Measurements from ENCODE around the gene HHATL. TPM values are rescaled to one million over a fixed set of nuclear protein-coding genes. Genes with fewer than 3 reads are reported as not detected.

Gene HHATL
- total RNA-seq, 3 donors from 2014 or later (not counting 1 experiment from before 2014, with no cell fraction given) = not detected

DNA sequence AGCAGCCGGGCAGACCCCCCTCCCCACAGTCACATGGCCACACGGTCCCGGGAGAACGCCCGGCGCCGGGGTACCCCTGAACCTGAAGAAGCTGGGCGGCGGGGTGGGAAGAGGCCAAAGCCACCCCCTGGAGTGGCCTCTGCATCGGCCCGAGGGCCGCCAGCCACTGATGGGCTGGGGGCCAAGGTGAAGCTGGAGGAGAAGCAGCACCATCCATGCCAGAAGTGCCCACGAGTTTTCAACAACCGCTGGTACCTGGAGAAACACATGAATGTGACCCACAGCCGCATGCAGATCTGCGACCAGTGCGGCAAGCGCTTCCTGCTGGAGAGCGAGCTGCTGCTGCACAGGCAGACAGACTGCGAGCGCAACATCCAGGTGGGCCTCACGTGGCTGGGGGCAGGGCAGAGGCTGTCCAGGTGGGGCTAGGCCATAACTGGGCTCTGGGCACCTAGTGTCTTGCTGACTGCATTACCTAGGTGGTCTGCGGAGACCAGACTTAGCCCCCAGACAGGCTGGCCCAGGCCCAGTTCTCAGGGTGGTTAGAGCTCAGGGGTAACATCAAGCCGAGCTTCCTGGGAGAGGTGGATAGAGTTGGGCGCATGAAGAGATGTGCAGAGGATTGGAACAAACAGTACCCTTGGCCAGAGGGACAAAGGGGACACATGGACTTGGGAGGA is 43.0 kb downstream of the HHATL start:
- no peaks in the 10 kb centered on the region for H3K36me3 Mint-ChIP-seq
- ATAC-seq (no peak), DNase-seq (no peak)
- Histone ChIP-seq H3K4me1 (ENCODE audit: control insufficient read depth, insufficient read depth, low read length) (peaks cover 9% of the 10 kb centered on the region), H3K27me3 (ENCODE audit: control insufficient read depth, insufficient read depth, low read length) (no peaks in the 10 kb centered on the region), H3K36me3 (ENCODE audit: control insufficient read depth, insufficient read depth, low read length) (no peaks in the 10 kb centered on the region), H3K27ac (ENCODE audit: low read length) (no peak overlapping the region), H3K9me3 (ENCODE audit: control insufficient read depth, insufficient read depth, low read length) (no peaks in the 10 kb centered on the region), H3K4me3 (ENCODE audit: low read length) (no peak overlapping the region)
- no peak overlapping the region for H3K27ac Mint-ChIP-seq
- no peak overlapping the region for H3K4me3 Mint-ChIP-seq
- TF ChIP-seq, protein P1, sequence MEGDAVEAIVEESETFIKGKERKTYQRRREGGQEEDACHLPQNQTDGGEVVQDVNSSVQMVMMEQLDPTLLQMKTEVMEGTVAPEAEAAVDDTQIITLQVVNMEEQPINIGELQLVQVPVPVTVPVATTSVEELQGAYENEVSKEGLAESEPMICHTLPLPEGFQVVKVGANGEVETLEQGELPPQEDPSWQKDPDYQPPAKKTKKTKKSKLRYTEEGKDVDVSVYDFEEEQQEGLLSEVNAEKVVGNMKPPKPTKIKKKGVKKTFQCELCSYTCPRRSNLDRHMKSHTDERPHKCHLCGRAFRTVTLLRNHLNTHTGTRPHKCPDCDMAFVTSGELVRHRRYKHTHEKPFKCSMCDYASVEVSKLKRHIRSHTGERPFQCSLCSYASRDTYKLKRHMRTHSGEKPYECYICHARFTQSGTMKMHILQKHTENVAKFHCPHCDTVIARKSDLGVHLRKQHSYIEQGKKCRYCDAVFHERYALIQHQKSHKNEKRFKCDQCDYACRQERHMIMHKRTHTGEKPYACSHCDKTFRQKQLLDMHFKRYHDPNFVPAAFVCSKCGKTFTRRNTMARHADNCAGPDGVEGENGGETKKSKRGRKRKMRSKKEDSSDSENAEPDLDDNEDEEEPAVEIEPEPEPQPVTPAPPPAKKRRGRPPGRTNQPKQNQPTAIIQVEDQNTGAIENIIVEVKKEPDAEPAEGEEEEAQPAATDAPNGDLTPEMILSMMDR (IDR thresholded peaks at IDR 0.05) = no peak
- intact Hi-C loops (cut with micrococcal nuclease) = no loop called here
- no peaks in the 10 kb centered on the region for H3K27me3 Mint-ChIP-seq (ENCODE audit: low read depth in 2 of 2)
- no peaks in the 10 kb centered on the region for H3K9me3 Mint-ChIP-seq
- peaks cover 0 to 21% of the 10 kb centered on the region in 2 donors for H3K4me1 Mint-ChIP-seq
- WGBS (ENCODE audit: insufficient coverage) = 93% methylated on average over 24 of the region's 25 CpGs

DNA sequence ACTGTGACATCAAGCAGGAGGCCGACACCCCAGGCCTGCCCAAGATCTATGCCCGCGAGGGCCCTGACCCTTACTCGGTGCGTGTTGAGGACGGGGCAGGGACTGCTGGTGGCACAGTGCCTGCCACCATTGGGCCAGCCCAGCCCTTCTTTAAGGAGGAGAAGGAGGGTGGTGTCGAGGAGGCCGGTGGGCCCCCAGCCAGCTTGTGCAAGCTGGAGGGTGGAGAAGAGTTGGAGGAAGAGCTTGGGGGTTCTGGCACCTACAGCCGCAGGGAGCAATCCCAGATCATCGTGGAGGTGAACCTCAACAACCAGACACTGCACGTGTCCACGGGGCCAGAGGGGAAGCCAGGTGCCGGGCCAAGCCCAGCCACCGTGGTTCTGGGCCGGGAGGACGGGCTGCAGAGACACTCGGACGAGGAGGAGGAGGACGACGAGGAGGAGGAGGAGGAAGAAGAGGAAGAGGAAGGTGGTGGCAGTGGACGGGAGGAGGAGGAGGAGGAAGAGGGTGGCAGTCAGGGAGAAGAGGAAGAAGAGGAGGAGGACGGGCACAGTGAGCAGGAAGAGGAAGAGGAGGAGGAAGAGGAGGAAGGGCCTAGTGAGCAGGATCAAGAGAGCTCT is 43.7 kb downstream of the HHATL start:
- Mint-ChIP-seq H3K36me3 (no peaks in the 10 kb centered on the region), H3K9me3 (no peaks in the 10 kb centered on the region), H3K27ac (no peak overlapping the region), H3K4me1 (peaks cover 0 to 22% of the 10 kb centered on the region in 2 donors), H3K27me3 (ENCODE audit: low read depth in 2 of 2) (no peaks in the 10 kb centered on the region), H3K4me3 (no peak overlapping the region)
- no peak overlapping the region for H3K27ac ChIP-seq (ENCODE audit: low read length)
- no peak for ATAC-seq
- WGBS (ENCODE audit: insufficient coverage) = 87% methylated on average over 22 of the region's 22 CpGs
- no peak overlapping the region for H3K4me3 ChIP-seq (ENCODE audit: low read length)
- no peaks in the 10 kb centered on the region for H3K36me3 ChIP-seq (ENCODE audit: control insufficient read depth, insufficient read depth, low read length)
- intact Hi-C loops (cut with micrococcal nuclease) = no loop called here
- no peak for DNase-seq
- peaks cover 11% of the 10 kb centered on the region for H3K4me1 ChIP-seq (ENCODE audit: control insufficient read depth, insufficient read depth, low read length)
- no peaks in the 10 kb centered on the region for H3K27me3 ChIP-seq (ENCODE audit: control insufficient read depth, insufficient read depth, low read length)
- no peaks in the 10 kb centered on the region for H3K9me3 ChIP-seq (ENCODE audit: control insufficient read depth, insufficient read depth, low read length)
- TF ChIP-seq, protein P1 (IDR thresholded peaks at IDR 0.05) = no peak

GRCh38 chr3:42658091-42658770 is 44.4 kb downstream of the HHATL start:
- no peak for DNase-seq
- Mint-ChIP-seq H3K36me3 (no peaks in the 10 kb centered on the region), H3K9me3 (no peaks in the 10 kb centered on the region), H3K4me3 (no peak overlapping the region), H3K27ac (no peak overlapping the region), H3K27me3 (ENCODE audit: low read depth in 2 of 2) (no peaks in the 10 kb centered on the region), H3K4me1 (peaks cover 0 to 29% of the 10 kb centered on the region in 2 donors)
- H3K9me3 ChIP-seq (ENCODE audit: control insufficient read depth, insufficient read depth, low read length) = no peaks in the 10 kb centered on the region
- H3K4me1 ChIP-seq (ENCODE audit: control insufficient read depth, insufficient read depth, low read length) = peaks cover 18% of the 10 kb centered on the region
- intact Hi-C loops (cut with micrococcal nuclease) = no loop called here
- 94% methylated on average over 34 of the region's 34 CpGs for WGBS (ENCODE audit: insufficient coverage)
- no peaks in the 10 kb centered on the region for H3K27me3 ChIP-seq (ENCODE audit: control insufficient read depth, insufficient read depth, low read length)
- H3K36me3 ChIP-seq (ENCODE audit: control insufficient read depth, insufficient read depth, low read length) = no peaks in the 10 kb centered on the region
- TF ChIP-seq, protein P1 (IDR thresholded peaks at IDR 0.05) = no peak
- H3K27ac ChIP-seq (ENCODE audit: low read length) = no peak overlapping the region
- H3K4me3 ChIP-seq (ENCODE audit: low read length) = no peak overlapping the region
- no peak for ATAC-seq
